ENCODE data around the gene ATPAF1.

DNA sequence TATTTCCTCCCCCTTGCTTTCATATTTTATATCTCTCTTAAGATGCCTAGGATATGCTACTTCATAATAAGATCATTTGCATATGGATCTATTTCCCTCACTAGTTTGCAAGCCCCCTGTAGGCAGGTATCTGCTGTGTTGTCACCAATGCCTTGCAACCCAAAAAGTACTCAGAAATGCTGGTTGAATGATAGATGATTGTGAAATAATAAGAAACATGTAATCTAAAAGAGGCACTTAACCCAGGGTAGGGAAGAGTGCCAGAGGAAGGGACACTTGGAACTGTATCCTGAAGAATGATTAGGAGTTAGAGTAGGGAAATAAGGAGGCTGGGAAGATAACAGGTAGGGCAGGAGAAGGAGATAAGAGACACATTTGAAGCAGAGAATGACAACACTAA is 12.3 kb downstream of the ATPAF1 start:
- TF ChIP-seq, protein P1, sequence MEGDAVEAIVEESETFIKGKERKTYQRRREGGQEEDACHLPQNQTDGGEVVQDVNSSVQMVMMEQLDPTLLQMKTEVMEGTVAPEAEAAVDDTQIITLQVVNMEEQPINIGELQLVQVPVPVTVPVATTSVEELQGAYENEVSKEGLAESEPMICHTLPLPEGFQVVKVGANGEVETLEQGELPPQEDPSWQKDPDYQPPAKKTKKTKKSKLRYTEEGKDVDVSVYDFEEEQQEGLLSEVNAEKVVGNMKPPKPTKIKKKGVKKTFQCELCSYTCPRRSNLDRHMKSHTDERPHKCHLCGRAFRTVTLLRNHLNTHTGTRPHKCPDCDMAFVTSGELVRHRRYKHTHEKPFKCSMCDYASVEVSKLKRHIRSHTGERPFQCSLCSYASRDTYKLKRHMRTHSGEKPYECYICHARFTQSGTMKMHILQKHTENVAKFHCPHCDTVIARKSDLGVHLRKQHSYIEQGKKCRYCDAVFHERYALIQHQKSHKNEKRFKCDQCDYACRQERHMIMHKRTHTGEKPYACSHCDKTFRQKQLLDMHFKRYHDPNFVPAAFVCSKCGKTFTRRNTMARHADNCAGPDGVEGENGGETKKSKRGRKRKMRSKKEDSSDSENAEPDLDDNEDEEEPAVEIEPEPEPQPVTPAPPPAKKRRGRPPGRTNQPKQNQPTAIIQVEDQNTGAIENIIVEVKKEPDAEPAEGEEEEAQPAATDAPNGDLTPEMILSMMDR (conservative IDR thresholded peaks at IDR 0.05 in 1 of 2, IDR thresholded peaks at IDR 0.05 in 1 of 2; ENCODE audit: low read depth in 1 of 2, low read length in 2 of 2) = no peak
- TF ChIP-seq EZH2 (IDR thresholded peaks at IDR 0.05; ENCODE audit: low read length, missing control alignments) = no peak

Measured in fibroblast of lung (primary cell).